Rectal smooth muscle tissue (tissue), 1 donor: ENCODE data around the gene OXGR1.

Experiments
- H3K27ac ChIP-seq: one replicate; pipeline ENCODE4 v1.7.0; 2013; ENCODE audit warnings: low read depth, low read length, inconsistent platforms
- H3K27me3 ChIP-seq: one replicate; pipeline ENCODE4 v1.7.0; 2013; ENCODE audit warnings: low read length; ENCODE audit not compliant: control insufficient read depth, insufficient read depth
- H3K36me3 ChIP-seq: one replicate; pipeline ENCODE4 v1.7.0; 2013; ENCODE audit warnings: low read length; ENCODE audit not compliant: control insufficient read depth, insufficient read depth
- H3K4me1 ChIP-seq: one replicate; pipeline ENCODE4 v1.7.0; 2013; ENCODE audit warnings: low read length; ENCODE audit not compliant: control insufficient read depth, insufficient read depth
- H3K4me3 ChIP-seq: one replicate; pipeline ENCODE4 v1.7.0; 2013; ENCODE audit warnings: low read length
- H3K9ac ChIP-seq: one replicate; pipeline ENCODE4 v1.7.0; 2013; ENCODE audit warnings: low read length

OXGR1 gene

GRCh38 chr13:96940961-96941360 lies 53.3 kb downstream of the OXGR1 start:
- Histone ChIP-seq H3K4me1 (no peaks in the 10 kb centered on the region), H3K4me3 (no peak overlapping the region), H3K27me3 (no peaks in the 10 kb centered on the region), H3K9ac (no peak overlapping the region), H3K36me3 (no peaks in the 10 kb centered on the region), H3K27ac (no peak overlapping the region)

DNA sequence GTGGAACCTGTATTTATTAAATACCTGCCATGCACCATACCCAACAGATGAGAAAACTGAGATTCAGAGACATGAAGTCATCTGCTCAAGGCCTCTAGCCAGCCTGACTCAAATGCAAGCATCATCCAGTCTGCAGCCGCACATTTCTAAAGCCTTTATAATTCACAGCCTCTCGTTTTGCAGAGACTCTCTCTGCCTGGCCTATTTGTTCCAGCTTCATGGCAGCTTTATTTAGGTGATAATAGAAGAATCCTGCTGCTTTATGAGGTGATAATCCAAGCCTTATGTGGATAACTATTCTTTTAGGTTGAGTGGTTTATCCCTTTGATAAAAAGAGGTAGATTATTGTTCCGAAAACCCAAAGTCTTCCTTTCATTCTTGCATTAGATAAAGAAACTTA lies 58.4 kb downstream of the OXGR1 start:
- no peak overlapping the region for H3K27ac ChIP-seq
- H3K4me3 ChIP-seq, result no peak overlapping the region
- no peaks in the 10 kb centered on the region for H3K27me3 ChIP-seq

More for the DNA sequence above, 58.4 kb downstream of the OXGR1 start:
- Histone ChIP-seq H3K36me3 (no peaks in the 10 kb centered on the region), H3K9ac (no peak overlapping the region), H3K4me1 (no peaks in the 10 kb centered on the region)
